H1 (cell line): ENCODE results near the gene MEX3B. TPM values are rescaled to one million over a fixed set of nuclear protein-coding genes. Genes with fewer than 3 reads are reported as not detected.

Experiments used
- CTCF ChIA-PET: fragments of 300-600 bp; sonication (Branson Sonifier 250); formaldehyde crosslinking; loops from one replicate; lab custom pipeline; 2021; ENCODE audit not compliant: partially characterized antibody; lab: Charles Lee
- POLR2A ChIA-PET: fragments of 300-600 bp; sonication (Branson Sonifier 250); formaldehyde crosslinking; loops from one replicate; lab custom pipeline; 2021; ENCODE audit warnings: inconsistent platforms; ENCODE audit not compliant: partially characterized antibody; lab: Charles Lee
- DNase-seq, 2 experiments: peaks; one replicate each; pipeline versions ENCODE4 v3.0.0 to v3.0.0-alpha.2; 2010 to 2022; ENCODE audit warnings: low spot score in 2 of 2, low read depth in 1 of 2, mixed read lengths in 1 of 2
- FAIRE-seq: peaks from 2 replicates; lab custom pipeline; 2011; peaks lifted over from hg19 to GRCh38; lab: Jason Lieb, UNC
- H2AFZ ChIP-seq: 2 replicates; pipeline ENCODE4 v1.8.1; 2012; ENCODE audit warnings: low read length, inconsistent platforms
- H2AK5ac ChIP-seq: 2 replicates; pipeline ENCODE4 v1.6.1; 2013; ENCODE audit warnings: low read depth, low read length
- H2BK120ac ChIP-seq: replicated peaks from 2 replicates; pipeline ENCODE3; 2013; ENCODE audit warnings: low read depth, low read length, inconsistent platforms
- H2BK12ac ChIP-seq: 2 replicates; pipeline ENCODE4 v1.6.1; 2013; ENCODE audit warnings: low read depth, low read length
- H2BK15ac ChIP-seq: 2 replicates; pipeline ENCODE4 v1.6.1; 2013; ENCODE audit warnings: low read length
- H2BK20ac ChIP-seq: 2 replicates; pipeline ENCODE4 v1.6.1; 2013; ENCODE audit warnings: low read length
- H2BK5ac ChIP-seq: 2 replicates; pipeline ENCODE4 v1.6.1; 2013; ENCODE audit warnings: low read depth, low read length
- H3K14ac ChIP-seq: 2 replicates; pipeline ENCODE4 v1.6.1; 2013; ENCODE audit warnings: inconsistent platforms; ENCODE audit not compliant: insufficient read length
- H3K18ac ChIP-seq: 2 replicates; pipeline ENCODE4 v1.6.1; 2013; ENCODE audit warnings: low read length; ENCODE audit errors: extremely low read depth
- H3K23ac ChIP-seq: 2 replicates; pipeline ENCODE4 v1.6.1; 2013; ENCODE audit warnings: inconsistent platforms; ENCODE audit not compliant: insufficient read length
- H3K23me2 ChIP-seq: 2 replicates; pipeline ENCODE4 v1.6.1; 2013; ENCODE audit warnings: low read depth, low read length
- H3K27ac ChIP-seq: 2 replicates; pipeline ENCODE4 v1.6.1; 2011; ENCODE audit warnings: low read depth, low read length, inconsistent platforms
- H3K27me3 ChIP-seq, 4 experiments: replicated peaks in 1 of 4; 1 replicate in 1 of 4; 2 replicates in 3 of 4; pipeline versions ENCODE4 v1.6.1 to v1.8.1; 2011 to 2013; ENCODE audit warnings: low read length in 3 of 4, mild to moderate bottlenecking in 3 of 4, inconsistent platforms in 2 of 4, mixed read lengths in 2 of 4, moderate library complexity in 1 of 4; ENCODE audit not compliant: control insufficient read depth in 3 of 4, insufficient read depth in 3 of 4; ENCODE audit errors: extremely low read depth in 1 of 4
- H3K36me3 ChIP-seq, 4 experiments: 2 replicates each; pipeline versions ENCODE4 v1.6.1 to v1.8.1; 2011 to 2013; ENCODE audit warnings: mild to moderate bottlenecking in 4 of 4, low read length in 3 of 4, moderate library complexity in 2 of 4, control low read depth in 1 of 4, inconsistent platforms in 1 of 4; ENCODE audit not compliant: insufficient read depth in 4 of 4, control insufficient read depth in 2 of 4
- H3K4ac ChIP-seq: replicated peaks from 2 replicates; pipeline ENCODE3; 2013; ENCODE audit warnings: low read length, low read depth, mixed read lengths, inconsistent platforms; ENCODE audit not compliant: insufficient read length
- H3K4me1 ChIP-seq, 4 experiments: replicated peaks in 1 of 4; 1 replicate in 1 of 4; 2 replicates in 3 of 4; pipeline versions ENCODE4 v1.6.1 to v1.8.1; 2011 to 2013; ENCODE audit warnings: low read length in 3 of 4, inconsistent platforms in 2 of 4, mixed read lengths in 1 of 4; ENCODE audit not compliant: insufficient read depth in 4 of 4, control insufficient read depth in 3 of 4
- H3K4me2 ChIP-seq, 2 experiments: 2 replicates each; pipeline versions ENCODE4 v1.6.1 to v1.8.1; 2011 to 2013; ENCODE audit warnings: low read depth in 2 of 2, low read length in 2 of 2, control low read depth in 1 of 2, inconsistent platforms in 1 of 2, mild to moderate bottlenecking in 1 of 2; ENCODE audit not compliant: insufficient read depth in 1 of 2
- H3K4me3 ChIP-seq, 4 experiments: fragments of 200-600, 300-600 bp in 1 of 4; sonication (generic), shearing (Covaris generic), sonication (Bioruptor Twin) in 1 of 4; 2 replicates each; pipeline versions ENCODE4 v1.5.1 to v1.8.1; 2011 to 2016; ENCODE audit warnings: low read length in 4 of 4, low read depth in 3 of 4, control low read depth in 2 of 4, inconsistent platforms in 2 of 4, mild to moderate bottlenecking in 2 of 4, mixed read lengths in 1 of 4, moderate library complexity in 1 of 4; ENCODE audit not compliant: insufficient read depth in 2 of 4; ENCODE audit errors: extremely low read depth in 1 of 4
- H3K56ac ChIP-seq: replicated peaks from 2 replicates; pipeline ENCODE3; 2013; ENCODE audit warnings: low read depth, mild to moderate bottlenecking, mixed read lengths, low read length, inconsistent platforms; ENCODE audit not compliant: insufficient read length
- H3K79me1 ChIP-seq: 2 replicates; pipeline ENCODE4 v1.6.1; 2013; ENCODE audit warnings: low read depth, low read length, control low read depth
- H3K79me2 ChIP-seq, 2 experiments: 2 replicates each; pipeline versions ENCODE4 v1.6.1 to v1.8.1; 2012 to 2013; ENCODE audit warnings: low read length in 2 of 2, mild to moderate bottlenecking in 2 of 2, inconsistent platforms in 1 of 2; ENCODE audit not compliant: insufficient read depth in 2 of 2, control insufficient read depth in 1 of 2
- H3K9ac ChIP-seq, 4 experiments: replicated peaks in 1 of 4; 1 replicate in 1 of 4; 2 replicates in 3 of 4; pipeline versions ENCODE4 v1.6.1 to v1.8.1; 2011 to 2013; ENCODE audit warnings: low read depth in 3 of 4, low read length in 3 of 4, control low read depth in 2 of 4, mild to moderate bottlenecking in 2 of 4, moderate library complexity in 2 of 4, inconsistent platforms in 1 of 4; ENCODE audit errors: extremely low read depth in 1 of 4
- H3K9me3 ChIP-seq, 2 experiments: 2 replicates each; pipeline versions ENCODE4 v1.6.1 to v1.8.1; 2012 to 2013; ENCODE audit warnings: mild to moderate bottlenecking in 2 of 2, moderate library complexity in 2 of 2, control low read depth in 1 of 2, inconsistent platforms in 1 of 2, low read depth in 1 of 2, low read length in 1 of 2, mixed read lengths in 1 of 2; ENCODE audit not compliant: insufficient read depth in 2 of 2
- H4K20me1 ChIP-seq, 2 experiments: replicated peaks in 1 of 2; 2 replicates each; pipeline versions ENCODE3 to v1.8.1; 2011 to 2013; ENCODE audit warnings: inconsistent platforms in 2 of 2, low read length in 2 of 2, mild to moderate bottlenecking in 1 of 2; ENCODE audit not compliant: insufficient read depth in 2 of 2, control insufficient read depth in 1 of 2
- H4K5ac ChIP-seq: 2 replicates; pipeline ENCODE4 v1.6.1; 2013; ENCODE audit warnings: low read length, low read depth, mixed read lengths, inconsistent platforms; ENCODE audit not compliant: insufficient read length
- H4K8ac ChIP-seq: 2 replicates; pipeline ENCODE4 v1.8.0; 2013; ENCODE audit warnings: mild to moderate bottlenecking, moderate library complexity, low read length, inconsistent platforms; ENCODE audit not compliant: insufficient read depth; ENCODE audit errors: extremely low read depth
- H4K91ac ChIP-seq: replicated peaks from 2 replicates; pipeline ENCODE3; 2013; ENCODE audit warnings: low read length, mixed read lengths, inconsistent platforms; ENCODE audit not compliant: insufficient read length
- BACH1 ChIP-seq: IDR thresholded peaks from 2 replicates; pipeline ENCODE4 v1.6.1; 2012; ENCODE audit warnings: low read length, improper control_type of control experiment
- E2F6 ChIP-seq: IDR thresholded peaks from 2 replicates; pipeline ENCODE4 v1.6.1; 2012; ENCODE audit warnings: inconsistent platforms
- HDAC2 ChIP-seq, 2 experiments: fragments of 300-600 bp in 1 of 2; sonication (generic) in 1 of 2; IDR thresholded peaks; 2 replicates each; pipeline ENCODE4 v1.6.1; 2011 to 2012; ENCODE audit warnings: low read depth in 2 of 2, low read length in 2 of 2, mild to moderate bottlenecking in 2 of 2, moderate library complexity in 2 of 2, borderline replicate concordance in 1 of 2, inconsistent platforms in 1 of 2
- KDM1A ChIP-seq: fragments of 200-600, 300-600 bp; sonication (generic); IDR thresholded peaks from 2 replicates; pipeline ENCODE4 v1.7.1; 2016; ENCODE audit warnings: mild to moderate bottlenecking, low read length, borderline replicate concordance
- POLR2A ChIP-seq, 2 experiments: IDR thresholded peaks; 1 replicate in 1 of 2; 2 replicates in 1 of 2; pipeline ENCODE4 v1.6.1; 2011; ENCODE audit warnings: low read depth in 2 of 2, low read length in 2 of 2, mild to moderate bottlenecking in 2 of 2; ENCODE audit errors: control extremely low read depth in 1 of 2
- RBBP5 ChIP-seq: IDR thresholded peaks from 2 replicates; pipeline ENCODE4 v1.7.1; 2012; ENCODE audit warnings: low read depth, mild to moderate bottlenecking, inconsistent platforms, low read length, moderate library complexity, borderline replicate concordance
- TBP ChIP-seq: IDR thresholded peaks from 2 replicates; pipeline ENCODE4 v1.6.1; 2011; ENCODE audit warnings: low read depth, low read length, improper control_type of control experiment
- WGBS, 2 experiments: shearing (Covaris generic) in 1 of 2; methylation state at CpG; one replicate each; pipeline versions ENCODE4 v1.1.6 to v1.1.7; 2013 to 2015; ENCODE audit warnings: low lambda C conversion rate in 2 of 2, mixed read lengths in 2 of 2, inconsistent platforms in 1 of 2, low coverage in 1 of 2, missing lambda C conversion rate in 1 of 2; ENCODE audit not compliant: insufficient replicate concordance in 2 of 2, insufficient coverage in 1 of 2, insufficient read length in 1 of 2; ENCODE audit errors: extremely low coverage in 1 of 2, missing lambda C conversion rate in 1 of 2; 5-methylcytosine and 5-hydroxymethylcytosine counted together
- polyA plus RNA-seq, 7 experiments: library from polyadenylated mRNA; depleted of rRNA in 3 of 7; stranded (reverse) in 5 of 7; unstranded in 2 of 7; fragments of >200 nt in 5 of 7; fragments of 200-250 nt in 2 of 7; gene quantifications; 1 replicate in 5 of 7; 2 replicates in 1 of 7; 4 replicates in 1 of 7; pipeline versions ENCODE4 v1.2.1 to v1.2.3, GENCODE V29; 2011 to 2013; ENCODE audit warnings: missing spikeins in 2 of 7, mixed read lengths in 2 of 7
- total RNA-seq: library from RNA; stranded (reverse); fragmentation: NEBNext Ultra II Directional; extraction: Animal tissue kit (Norgen Biotek cat#: 25700); gene quantifications from 2 replicates; pipeline ENCODE4 v1.2.1, GENCODE V29; 2021
- TF ChIP-seq, protein P1 (sequence below): IDR thresholded peaks from 2 replicates; pipeline ENCODE4 v1.6.1; 2011; ENCODE audit warnings: low read length, improper control_type of control experiment

Gene MEX3B
- total and polyA plus RNA-seq, 2 of the 8 experiments (the other 6 are each of a cell fraction or from before 2014, with no cell fraction given): 8.0 to 15.9 TPM

GRCh38 chr15:82086243-82086995, 40.6 kb upstream of the MEX3B start:
- no peak overlapping the region for H4K8ac ChIP-seq
- FAIRE-seq (no peak), DNase-seq (no peak)
- H3K4ac ChIP-seq: no peak overlapping the region
- no peaks in the 10 kb centered on the region for H3K79me2 ChIP-seq
- peaks cover 0 to 4% (median 2%) of the 10 kb centered on the region in 4 experiments; a peak in 3 of 7 replicates for H3K4me1 ChIP-seq
- no peak overlapping the region for H3K27ac ChIP-seq
- H3K27me3 ChIP-seq: no peaks in the 10 kb centered on the region; a peak in 1 of 7 replicates
- no peak overlapping the region for H2BK5ac ChIP-seq
- no peak for TF ChIP-seq E2F6
- TF ChIP-seq TBP: no peak
- TF ChIP-seq POLR2A (IDR thresholded peaks at IDR 0.05; ENCODE audit: control extremely low read depth in 1 of 2, low read depth in 2 of 2, low read length in 2 of 2): no peak
- no peak for TF ChIP-seq KDM1A
- no peak for TF ChIP-seq RBBP5
- TF ChIP-seq, protein P1, sequence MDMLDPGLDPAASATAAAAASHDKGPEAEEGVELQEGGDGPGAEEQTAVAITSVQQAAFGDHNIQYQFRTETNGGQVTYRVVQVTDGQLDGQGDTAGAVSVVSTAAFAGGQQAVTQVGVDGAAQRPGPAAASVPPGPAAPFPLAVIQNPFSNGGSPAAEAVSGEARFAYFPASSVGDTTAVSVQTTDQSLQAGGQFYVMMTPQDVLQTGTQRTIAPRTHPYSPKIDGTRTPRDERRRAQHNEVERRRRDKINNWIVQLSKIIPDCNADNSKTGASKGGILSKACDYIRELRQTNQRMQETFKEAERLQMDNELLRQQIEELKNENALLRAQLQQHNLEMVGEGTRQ: no peak
- TF ChIP-seq BACH1: no peak
- no peak for TF ChIP-seq HDAC2 (IDR thresholded peaks at IDR 0.05; ENCODE audit: borderline replicate concordance in 1 of 2, low read depth in 2 of 2, low read length in 2 of 2)
- no peak overlapping the region for H3K18ac ChIP-seq
- 93% methylated on average over 12 of the region's 16 CpGs; no CpG with 5 or more reads in 1 of the 2 experiments for WGBS, 2 experiments
- H3K36me3 ChIP-seq: no peaks in the 10 kb centered on the region
- H2BK15ac ChIP-seq: no peak overlapping the region
- H2AFZ ChIP-seq: no peak overlapping the region
- no peak overlapping the region for H3K14ac ChIP-seq
- no peaks in the 10 kb centered on the region for H4K20me1 ChIP-seq
- H2BK20ac ChIP-seq: no peak overlapping the region
- H4K5ac ChIP-seq: no peak overlapping the region
- H4K91ac ChIP-seq: no peak overlapping the region
- H3K9ac ChIP-seq: no peak overlapping the region
- H3K23ac ChIP-seq: no peak overlapping the region
- no peaks in the 10 kb centered on the region for H3K9me3 ChIP-seq
- no peak overlapping the region for H2BK120ac ChIP-seq
- POLR2A ChIA-PET: interaction anchor here (1.0 kb wide), 1 partner anchor 12 kb away, joined by 3 read pairs; no protein-coding TSS in a partner anchor
- no peaks in the 10 kb centered on the region for H3K23me2 ChIP-seq
- H2AK5ac ChIP-seq: 0 out of 2 replicates have a peak overlapping the region, but pooled peaks have one; percentile 15
- H3K79me1 ChIP-seq: no peaks in the 10 kb centered on the region
- H3K4me3 ChIP-seq: no peak overlapping the region
- H3K56ac ChIP-seq: no peak overlapping the region
- CTCF ChIA-PET: interaction anchor here (0.7 to 1.3 kb wide), 4 partner anchors 19 to 812 kb away, joined by 3 read pairs; no protein-coding TSS in a partner anchor
- H3K4me2 ChIP-seq: no peak overlapping the region
- 0 out of 2 replicates have a peak overlapping the region, but pooled peaks have one; percentile 23 for H2BK12ac ChIP-seq
